Smooth muscle cell (in vitro differentiated cells): ENCODE measurements around the gene AATK. TPM values are rescaled to one million over a fixed set of nuclear protein-coding genes. Genes with fewer than 3 reads are reported as not detected.

Experiments used
- DNase-seq: peaks from one replicate; lab custom pipeline; 2025; ENCODE audit not compliant: unreplicated experiment; lab: John Stamatoyannopoulos, UW
- H2AFZ ChIP-seq: fragments of 200-600 bp; sonication (generic); 2 replicates; pipeline ENCODE4 v1.6.0; 2016; ENCODE audit warnings: antibody characterized with exemption, low read depth, mild to moderate bottlenecking
- H3F3A ChIP-seq: fragments of 200-600 bp; sonication (generic); 2 replicates; pipeline ENCODE4 v1.6.0; 2017; ENCODE audit warnings: antibody characterized with exemption, low read depth
- H3K27ac ChIP-seq: fragments of 200-600 bp; sonication (generic); 2 replicates; pipeline ENCODE4 v1.5.1; 2016; ENCODE audit warnings: low read depth, mild to moderate bottlenecking
- H3K27me3 ChIP-seq: fragments of 200-600 bp; sonication (generic); 2 replicates; pipeline ENCODE4 v1.6.1; 2016; ENCODE audit warnings: low read depth, mild to moderate bottlenecking
- H3K36me3 ChIP-seq: fragments of 200-600 bp; sonication (generic); 2 replicates; pipeline ENCODE4 v1.5.1; 2016; ENCODE audit warnings: low read depth
- H3K4me1 ChIP-seq: fragments of 200-600 bp; sonication (generic); 2 replicates; pipeline ENCODE4 v1.5.1; 2016; ENCODE audit warnings: low read depth
- H3K4me2 ChIP-seq: fragments of 200-600 bp; sonication (generic); 2 replicates; pipeline ENCODE4 v1.6.0; 2016; ENCODE audit warnings: mild to moderate bottlenecking
- H3K4me3 ChIP-seq: fragments of 200-600 bp; sonication (generic); 2 replicates; pipeline ENCODE4 v1.5.1; 2016; ENCODE audit warnings: mild to moderate bottlenecking
- H3K79me2 ChIP-seq: fragments of 200-600 bp; sonication (generic); 2 replicates; pipeline ENCODE4 v1.6.0; 2016; ENCODE audit warnings: low read depth, mild to moderate bottlenecking
- H3K9ac ChIP-seq: fragments of 200-600 bp; sonication (generic); 2 replicates; pipeline ENCODE4 v1.6.0; 2016; ENCODE audit warnings: low read depth
- H3K9me3 ChIP-seq: fragments of 200-600 bp; sonication (generic); replicated peaks from 2 replicates; pipeline ENCODE4 v1.5.1; 2016; ENCODE audit warnings: low read depth
- H4K20me1 ChIP-seq: fragments of 200-600 bp; sonication (generic); 2 replicates; pipeline ENCODE4 v1.6.0; 2016; ENCODE audit warnings: low read depth
- CTCF ChIP-seq: fragments of 200-600 bp; sonication (generic); IDR thresholded peaks from 2 replicates; pipeline ENCODE4 v1.5.1; 2017; ENCODE audit warnings: borderline replicate concordance, mild to moderate bottlenecking, antibody characterized with exemption; ENCODE audit not compliant: insufficient read depth, poor library complexity, severe bottlenecking
- WGBS: methylation state at CpG from one replicate; pipeline ENCODE4 v1.1.7; 2016; ENCODE audit warnings: low lambda C conversion rate; 5-methylcytosine and 5-hydroxymethylcytosine counted together
- polyA plus RNA-seq: library from polyadenylated mRNA; unstranded; fragments of >200 nt; fragmentation: Nextera tagmentation; extraction: Ambion mirVana; gene quantifications from 2 replicates; pipeline ENCODE4 v1.2.1, GENCODE V29; 2016
- total RNA-seq: library from RNA; depleted of rRNA; stranded (reverse); fragments of >200 nt; gene quantifications from 2 replicates; pipeline ENCODE4 v1.2.3, GENCODE V29; 2014

AATK gene
- total and polyA plus RNA-seq, 2 experiments from 2014 or later: 0.61 to 0.67 TPM

- H3K27me3 ChIP-seq: no peaks in the 10 kb centered on the region
- peaks cover 12% of the 10 kb centered on the region for H4K20me1 ChIP-seq
- H3F3A ChIP-seq: no peaks in the 10 kb centered on the region
- DNase-seq: no peak
- 98% methylated on average over 20 of the region's 21 CpGs for WGBS
- H3K4me1 ChIP-seq: no peaks in the 10 kb centered on the region
- no peak overlapping the region for H2AFZ ChIP-seq
- TF ChIP-seq CTCF: no peak
- no peak overlapping the region for H3K27ac ChIP-seq
- no peaks in the 10 kb centered on the region for H3K9me3 ChIP-seq
- no peaks in the 10 kb centered on the region for H3K79me2 ChIP-seq
- no peak overlapping the region for H3K9ac ChIP-seq
- H3K36me3 ChIP-seq: no peaks in the 10 kb centered on the region
- no peak overlapping the region for H3K4me2 ChIP-seq
- H3K4me3 ChIP-seq: no peak overlapping the region
Observed at GRCh38 chr17:81207610-81208581, 41.9 kb upstream of the AATK start.

- Histone ChIP-seq H3K4me2 (no peak overlapping the region), H4K20me1 (peaks cover 9% of the 10 kb centered on the region), H3K9me3 (no peaks in the 10 kb centered on the region), H3K9ac (no peak overlapping the region), H3K27ac (no peak overlapping the region), H3F3A (no peaks in the 10 kb centered on the region), H2AFZ (no peak overlapping the region), H3K4me3 (no peak overlapping the region), H3K79me2 (no peaks in the 10 kb centered on the region), H3K4me1 (no peaks in the 10 kb centered on the region), H3K36me3 (no peaks in the 10 kb centered on the region), H3K27me3 (no peaks in the 10 kb centered on the region)
- no peak for DNase-seq
- TF ChIP-seq CTCF: no peak
- WGBS: 92% methylated on average over 12 of the region's 12 CpGs
Observed at GRCh38 chr17:81206657-81207056, 40.6 kb upstream of the AATK start.

- no peak for DNase-seq
- no peak overlapping the region for H3K9ac ChIP-seq
- H3K27me3 ChIP-seq: no peaks in the 10 kb centered on the region
- WGBS: 92% methylated on average over 4 of the region's 4 CpGs
- H3K4me2 ChIP-seq: no peak overlapping the region
- H3K79me2 ChIP-seq: no peaks in the 10 kb centered on the region
- no peak overlapping the region for H3K27ac ChIP-seq
- H2AFZ ChIP-seq: no peak overlapping the region
- no peak for TF ChIP-seq CTCF
- no peaks in the 10 kb centered on the region for H3K4me1 ChIP-seq
- H3K9me3 ChIP-seq: no peaks in the 10 kb centered on the region
- no peak overlapping the region for H3K4me3 ChIP-seq
- H3F3A ChIP-seq: no peaks in the 10 kb centered on the region
- peaks cover 5% of the 10 kb centered on the region for H4K20me1 ChIP-seq
- H3K36me3 ChIP-seq: no peaks in the 10 kb centered on the region
Observed at GRCh38 chr17:81206166-81206565, 40.1 kb upstream of the AATK start.
